ENCODE data around the gene C1orf167. TPM values are rescaled to one million over a fixed set of nuclear protein-coding genes. Genes with fewer than 3 reads are reported as not detected.

Gene C1orf167
- total RNA-seq, 1 donor from 2014 or later: not detected

DNA sequence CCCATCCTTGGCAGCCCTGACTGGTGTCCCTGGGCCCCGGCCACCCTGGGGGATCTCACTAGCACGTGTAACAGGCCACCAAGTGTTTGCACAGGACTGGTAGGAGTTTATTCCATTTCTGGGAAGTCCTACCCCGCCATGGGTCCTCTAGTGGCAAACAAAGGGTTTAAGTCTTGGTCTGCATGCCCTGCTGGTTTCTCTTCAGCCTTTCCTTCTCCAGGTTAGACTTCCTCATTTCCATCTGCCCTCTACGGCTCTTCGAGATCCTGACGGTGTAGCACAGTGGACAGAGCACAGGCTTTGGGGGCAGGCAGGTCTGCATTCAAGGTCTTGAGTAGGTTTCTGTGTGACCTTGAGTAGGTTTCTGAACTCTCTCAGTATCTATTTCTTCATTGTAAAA lies 23.2 kb upstream of the C1orf167 start:
- DNase-seq (ENCODE audit: low read depth): no peak
- H3K36me3 ChIP-seq (ENCODE audit: control insufficient read depth, insufficient read depth, low read length): no peaks in the 10 kb centered on the region
- no peaks in the 10 kb centered on the region for H3K27me3 ChIP-seq (ENCODE audit: control insufficient read depth, insufficient read depth, low read length)
- no peak overlapping the region for H3K4me3 ChIP-seq (ENCODE audit: low read depth, low read length)
- no peak for TF ChIP-seq CTCF (IDR thresholded peaks at IDR 0.05; ENCODE audit: insufficient read depth, low read length, poor library complexity, severe bottlenecking)

GRCh38 chr1:11740258-11741192 lies 21.5 kb upstream of the C1orf167 start:
- no peak for TF ChIP-seq CTCF (IDR thresholded peaks at IDR 0.05; ENCODE audit: insufficient read depth, low read length, poor library complexity, severe bottlenecking)

DNA sequence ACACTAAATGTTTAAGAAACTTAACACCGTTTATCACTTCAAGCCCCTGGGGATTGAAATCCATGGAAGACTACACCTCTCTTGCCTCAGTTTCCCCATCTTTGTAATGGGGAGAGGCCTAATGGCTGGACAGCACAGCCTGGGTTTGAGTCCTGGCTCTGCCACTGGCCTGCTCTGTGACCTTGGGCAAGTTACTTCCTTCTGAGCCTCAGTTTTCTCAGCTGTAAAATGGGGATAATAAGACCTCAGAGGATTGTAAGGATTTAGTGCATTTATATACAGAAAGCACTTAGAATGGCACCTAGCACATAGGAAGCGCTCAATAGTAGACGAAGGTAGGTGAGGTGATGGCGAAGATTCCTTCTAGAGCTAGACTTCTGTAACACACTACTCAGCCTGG lies 20.5 kb upstream of the C1orf167 start:
- TF ChIP-seq CTCF (IDR thresholded peaks at IDR 0.05; ENCODE audit: insufficient read depth, low read length, poor library complexity, severe bottlenecking): no peak
- H3K4me3 ChIP-seq (ENCODE audit: low read depth, low read length): no peak overlapping the region
- DNase-seq (ENCODE audit: low read depth): no peak
- no peaks in the 10 kb centered on the region for H3K36me3 ChIP-seq (ENCODE audit: control insufficient read depth, insufficient read depth, low read length)
- no peaks in the 10 kb centered on the region for H3K27me3 ChIP-seq (ENCODE audit: control insufficient read depth, insufficient read depth, low read length)

More at GRCh38 chr1:11740258-11741192, 21.5 kb upstream of the C1orf167 start:
- H3K27me3 ChIP-seq (ENCODE audit: control insufficient read depth, insufficient read depth, low read length): no peaks in the 10 kb centered on the region
- no peak overlapping the region for H3K4me3 ChIP-seq (ENCODE audit: low read depth, low read length)
- no peak for DNase-seq (ENCODE audit: low read depth)
- no peaks in the 10 kb centered on the region for H3K36me3 ChIP-seq (ENCODE audit: control insufficient read depth, insufficient read depth, low read length)

- TF ChIP-seq CTCF (IDR thresholded peaks at IDR 0.05; ENCODE audit: insufficient read depth, low read length, poor library complexity, severe bottlenecking): no peak
- H3K4me3 ChIP-seq (ENCODE audit: low read depth, low read length): no peak overlapping the region
- H3K36me3 ChIP-seq (ENCODE audit: control insufficient read depth, insufficient read depth, low read length): no peaks in the 10 kb centered on the region
- H3K27me3 ChIP-seq (ENCODE audit: control insufficient read depth, insufficient read depth, low read length): no peaks in the 10 kb centered on the region
- DNase-seq (ENCODE audit: low read depth): no peak
Observed at GRCh38 chr1:11741919-11742558, 20.0 kb upstream of the C1orf167 start.

DNA sequence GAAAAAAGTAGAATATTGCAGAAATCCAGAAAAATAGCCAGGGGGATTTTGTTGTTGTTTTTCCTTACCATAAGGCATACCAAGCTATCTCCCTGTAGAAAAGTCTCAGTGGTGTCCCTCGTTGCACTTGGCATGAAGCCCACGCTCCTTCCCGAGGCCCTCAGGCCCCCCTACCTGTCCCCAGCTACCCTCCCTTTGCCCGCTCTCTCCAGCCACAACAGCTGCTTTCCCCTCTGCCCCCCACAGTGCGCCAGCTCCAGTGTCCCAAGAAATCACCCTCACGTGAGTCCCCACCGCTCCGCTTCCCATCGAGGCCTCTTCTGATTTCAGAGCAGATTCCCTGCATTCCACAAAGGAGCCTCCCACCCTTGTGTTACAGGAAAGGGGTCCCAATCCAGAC lies 17.7 kb upstream of the C1orf167 start:
- Histone ChIP-seq H3K4me3 (ENCODE audit: low read depth, low read length) (no peak overlapping the region), H3K27me3 (ENCODE audit: control insufficient read depth, insufficient read depth, low read length) (no peaks in the 10 kb centered on the region), H3K36me3 (ENCODE audit: control insufficient read depth, insufficient read depth, low read length) (no peaks in the 10 kb centered on the region)
- TF ChIP-seq CTCF (IDR thresholded peaks at IDR 0.05; ENCODE audit: insufficient read depth, low read length, poor library complexity, severe bottlenecking): no peak
- DNase-seq (ENCODE audit: low read depth): no peak

Measured in kidney epithelial cell (primary cell).